GM23338 (cell line): Measurements from ENCODE around the gene KIF1A. TPM values are rescaled to one million over a fixed set of nuclear protein-coding genes. Genes with fewer than 3 reads are reported as not detected.

Source experiments
- ATAC-seq: fragments of 200-7000 bp; cut with Tn5 transposase; 3 replicates; pipeline ENCODE4 v1.9.1; 2020
- DNase-seq: peaks from one replicate; pipeline ENCODE4 v3.0.0-alpha.2; 2015; ENCODE audit warnings: low spot score
- H2AFZ ChIP-seq: fragments of 200-600 bp; sonication (generic); 2 replicates; pipeline ENCODE4 v1.8.0; 2016; ENCODE audit warnings: antibody characterized with exemption, mild to moderate bottlenecking, moderate library complexity
- H3F3A ChIP-seq: fragments of 200-600 bp; sonication (generic); replicated peaks from 2 replicates; pipeline ENCODE4 v1.8.0; 2017; ENCODE audit warnings: antibody characterized with exemption, mixed run types, low read depth
- H3K27ac ChIP-seq: fragments of 200-600 bp; sonication (generic); 2 replicates; pipeline ENCODE4 v1.6.1; 2016; ENCODE audit warnings: low read depth
- H3K27me3 ChIP-seq: fragments of 200-600 bp; sonication (generic); 2 replicates; pipeline ENCODE4 v1.8.0; 2016; ENCODE audit warnings: mild to moderate bottlenecking, mixed run types, moderate library complexity; ENCODE audit not compliant: insufficient read depth
- H3K36me3 ChIP-seq: fragments of 200-600 bp; sonication (generic); 2 replicates; pipeline ENCODE4 v1.8.0; 2016; ENCODE audit warnings: mild to moderate bottlenecking; ENCODE audit not compliant: insufficient read depth
- H3K4me1 ChIP-seq: fragments of 200-600 bp; sonication (generic); 2 replicates; pipeline ENCODE4 v1.8.0; 2016; ENCODE audit warnings: mild to moderate bottlenecking, moderate library complexity; ENCODE audit not compliant: insufficient read depth
- H3K4me2 ChIP-seq: fragments of 200-600 bp; sonication (generic); 2 replicates; pipeline ENCODE4 v1.7.1; 2017; ENCODE audit warnings: mixed run types
- H3K4me3 ChIP-seq: fragments of 200-600 bp; sonication (generic); 2 replicates; pipeline ENCODE4 v1.6.1; 2016; ENCODE audit warnings: mixed run types
- H3K79me2 ChIP-seq: fragments of 200-600 bp; sonication (generic); replicated peaks from 2 replicates; pipeline ENCODE4 v1.8.0; 2017; ENCODE audit warnings: mild to moderate bottlenecking; ENCODE audit not compliant: insufficient read depth
- H3K9me2 ChIP-seq: fragments of 200-600 bp; sonication (generic); 2 replicates; pipeline ENCODE4 v1.8.0; 2017; ENCODE audit not compliant: insufficient read depth
- H4K20me1 ChIP-seq: fragments of 200-600 bp; sonication (generic); replicated peaks from 2 replicates; pipeline ENCODE4 v1.8.0; 2017; ENCODE audit warnings: mild to moderate bottlenecking; ENCODE audit not compliant: insufficient read depth
- H3K27ac Mint-ChIP-seq: 2 replicates; pipeline ENCODE4 v1.8.0; 2020; ENCODE audit warnings: inconsistent platforms, mild to moderate bottlenecking, moderate library complexity, mixed read lengths
- H3K27me3 Mint-ChIP-seq: 3 replicates; pipeline ENCODE4 v1.8.0; 2022; ENCODE audit warnings: low read depth, mild to moderate bottlenecking, moderate library complexity, mixed read lengths, inconsistent platforms; ENCODE audit not compliant: insufficient read depth, poor library complexity
- H3K36me3 Mint-ChIP-seq: 3 replicates; pipeline ENCODE4 v1.8.0; 2021; ENCODE audit warnings: low read depth, mild to moderate bottlenecking, inconsistent platforms, moderate library complexity, mixed read lengths
- H3K4me1 Mint-ChIP-seq: 3 replicates; pipeline ENCODE4 v1.8.0; 2020; ENCODE audit warnings: mild to moderate bottlenecking, inconsistent platforms, mixed read lengths
- H3K4me3 Mint-ChIP-seq: 3 replicates; pipeline ENCODE4 v1.8.0; 2021; ENCODE audit warnings: moderate library complexity, mild to moderate bottlenecking, inconsistent platforms, mixed read lengths
- H3K9me3 Mint-ChIP-seq: 3 replicates; pipeline ENCODE4 v1.8.0; 2020; ENCODE audit warnings: moderate library complexity, mild to moderate bottlenecking, inconsistent platforms, mixed read lengths
- CREB1 ChIP-seq: fragments of 250-450 bp; sonication (Bioruptor Pico); IDR thresholded peaks from 2 replicates; pipeline ENCODE4 v1.5.0; 2020; ENCODE audit warnings: low read depth, mild to moderate bottlenecking, moderate library complexity
- CTCF ChIP-seq, 2 experiments: fragments of 200-600 bp in 1 of 2; sonication (generic) in 1 of 2; conservative IDR thresholded peaks; 2 replicates each; pipeline versions ENCODE4 v1.5.1 to v1.6.1; 2016 to 2017; ENCODE audit warnings: antibody characterized with exemption in 2 of 2, low read depth in 2 of 2, mild to moderate bottlenecking in 2 of 2, moderate library complexity in 1 of 2
- EZH2 ChIP-seq: fragments of 200-600 bp; sonication (generic); IDR thresholded peaks from one replicate; pipeline ENCODE4 v1.8.0; 2017; ENCODE audit warnings: antibody characterized with exemption, mild to moderate bottlenecking, low read depth; ENCODE audit not compliant: unreplicated experiment
- EZH2phosphoT487 ChIP-seq: fragments of 200-600 bp; sonication (generic); IDR thresholded peaks from one replicate; pipeline ENCODE4 v1.8.1; 2018; ENCODE audit warnings: antibody characterized with exemption; ENCODE audit not compliant: unreplicated experiment
- JUNB ChIP-seq: IDR thresholded peaks from one replicate; pipeline ENCODE4 v1.6.1; 2016; ENCODE audit warnings: antibody characterized with exemption; ENCODE audit not compliant: unreplicated experiment
- NANOG ChIP-seq: IDR thresholded peaks from 2 replicates; pipeline ENCODE4 v1.6.1; 2016; ENCODE audit warnings: antibody characterized with exemption, borderline replicate concordance
- POLR2AphosphoS5 ChIP-seq: IDR thresholded peaks from 2 replicates; pipeline ENCODE4 v1.6.1; 2016; ENCODE audit warnings: antibody characterized with exemption, low read depth
- STAT1 ChIP-seq: IDR thresholded peaks from one replicate; pipeline ENCODE4 v1.6.1; 2016; ENCODE audit warnings: antibody characterized with exemption; ENCODE audit not compliant: unreplicated experiment
- ZNF331 ChIP-seq: fragments of 250-450 bp; sonication (Bioruptor Pico); IDR thresholded peaks from 2 replicates; pipeline ENCODE4 v1.5.0; 2020; ENCODE audit warnings: low read depth, mild to moderate bottlenecking, moderate library complexity
- polyA plus RNA-seq: library from polyadenylated mRNA; unstranded; fragments of >200 nt; fragmentation: Nextera tagmentation; extraction: Ambion mirVana; gene quantifications from 2 replicates; pipeline ENCODE4 v1.2.1, GENCODE V29; 2016
- total RNA-seq: library from RNA; depleted of rRNA; stranded (reverse); fragments of >200 nt; shearing (Covaris generic); gene quantifications from 2 replicates; pipeline ENCODE4 v1.2.3, GENCODE V29; 2014
- TF ChIP-seq, protein P1 (sequence below): fragments of 250-450 bp; sonication (Bioruptor Pico); IDR thresholded peaks from 2 replicates; pipeline ENCODE4 v1.5.0; 2020; ENCODE audit warnings: mild to moderate bottlenecking, moderate library complexity

KIF1A gene
- total and polyA plus RNA-seq, 2 experiments from 2014 or later: 169 to 214 TPM

DNA sequence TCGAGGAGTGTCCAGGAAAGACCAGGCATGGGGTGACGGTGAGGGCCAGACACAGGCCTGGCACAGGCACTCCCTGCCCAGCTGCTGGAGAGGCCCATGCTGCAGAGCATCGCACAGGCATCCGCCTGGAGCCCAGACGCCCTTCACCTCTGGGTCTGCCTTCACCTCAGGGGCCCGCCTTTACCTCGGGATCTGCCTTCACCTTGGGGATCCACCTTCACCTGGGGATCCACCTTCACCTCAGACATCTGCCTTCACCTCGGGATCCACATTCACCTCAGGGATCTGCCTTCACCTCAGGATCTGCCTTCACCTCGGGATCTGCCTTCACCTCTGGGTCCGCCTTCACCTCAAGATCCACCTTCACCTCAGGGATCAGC, 7.7 kb downstream of the KIF1A start:
- Histone ChIP-seq H4K20me1 (peaks cover 61% of the 10 kb centered on the region), H3K4me3 (no peak overlapping the region), H3K4me1 (no peaks in the 10 kb centered on the region), H2AFZ (no peak overlapping the region), H3K9me2 (no peaks in the 10 kb centered on the region), H3K4me2 (no peak overlapping the region), H3K27ac (no peak overlapping the region), H3K27me3 (no peaks in the 10 kb centered on the region), H3K36me3 (no peaks in the 10 kb centered on the region; the same call in 1 of the 2 replicates), H3K79me2 (peaks cover 98% of the 10 kb centered on the region), H3F3A (no peaks in the 10 kb centered on the region)
- peaks cover 22% of the 10 kb centered on the region for H3K27me3 Mint-ChIP-seq
- no peak for DNase-seq
- peaks cover 34% of the 10 kb centered on the region for H3K4me1 Mint-ChIP-seq
- H3K9me3 Mint-ChIP-seq: peaks cover 13% of the 10 kb centered on the region
- H3K27ac Mint-ChIP-seq: no peak overlapping the region
- no peak for ATAC-seq
- TF ChIP-seq EZH2phosphoT487: no peak
- TF ChIP-seq EZH2: no peak
- TF ChIP-seq ZNF331 (CRISPR knock-in tag): no peak
- TF ChIP-seq JUNB: no peak
- TF ChIP-seq CREB1 (CRISPR knock-in tag): no peak
- H3K4me3 Mint-ChIP-seq: no peak overlapping the region
- H3K36me3 Mint-ChIP-seq: peaks cover 82% of the 10 kb centered on the region

GRCh38 chr2:240811346-240812300, 8.4 kb downstream of the KIF1A start:
- Mint-ChIP-seq H3K27ac (no peak overlapping the region), H3K36me3 (peaks cover 86% of the 10 kb centered on the region), H3K9me3 (peaks cover 13% of the 10 kb centered on the region), H3K4me1 (peaks cover 32% of the 10 kb centered on the region), H3K4me3 (no peak overlapping the region), H3K27me3 (peaks cover 22% of the 10 kb centered on the region)
- no peak overlapping the region for H3K4me3 ChIP-seq
- H3K36me3 ChIP-seq: no peaks in the 10 kb centered on the region; the same call in 1 of the 2 replicates
- DNase-seq: no peak
- H3K27ac ChIP-seq: no peak overlapping the region
- H3K4me1 ChIP-seq: no peaks in the 10 kb centered on the region
- no peak for ATAC-seq
- H2AFZ ChIP-seq: no peak overlapping the region
- H3K4me2 ChIP-seq: no peak overlapping the region
- peaks cover 98% of the 10 kb centered on the region for H3K79me2 ChIP-seq
- no peaks in the 10 kb centered on the region for H3F3A ChIP-seq
- H3K9me2 ChIP-seq: no peaks in the 10 kb centered on the region
- peaks cover 60% of the 10 kb centered on the region for H4K20me1 ChIP-seq
- H3K27me3 ChIP-seq: no peaks in the 10 kb centered on the region
- TF ChIP-seq STAT1: no peak
- TF ChIP-seq POLR2AphosphoS5: no peak
- TF ChIP-seq NANOG: no peak
- no peak for TF ChIP-seq CTCF (conservative IDR thresholded peaks at IDR 0.05; ENCODE audit: low read depth in 2 of 2)
- TF ChIP-seq EZH2: no peak
- TF ChIP-seq, protein P1, sequence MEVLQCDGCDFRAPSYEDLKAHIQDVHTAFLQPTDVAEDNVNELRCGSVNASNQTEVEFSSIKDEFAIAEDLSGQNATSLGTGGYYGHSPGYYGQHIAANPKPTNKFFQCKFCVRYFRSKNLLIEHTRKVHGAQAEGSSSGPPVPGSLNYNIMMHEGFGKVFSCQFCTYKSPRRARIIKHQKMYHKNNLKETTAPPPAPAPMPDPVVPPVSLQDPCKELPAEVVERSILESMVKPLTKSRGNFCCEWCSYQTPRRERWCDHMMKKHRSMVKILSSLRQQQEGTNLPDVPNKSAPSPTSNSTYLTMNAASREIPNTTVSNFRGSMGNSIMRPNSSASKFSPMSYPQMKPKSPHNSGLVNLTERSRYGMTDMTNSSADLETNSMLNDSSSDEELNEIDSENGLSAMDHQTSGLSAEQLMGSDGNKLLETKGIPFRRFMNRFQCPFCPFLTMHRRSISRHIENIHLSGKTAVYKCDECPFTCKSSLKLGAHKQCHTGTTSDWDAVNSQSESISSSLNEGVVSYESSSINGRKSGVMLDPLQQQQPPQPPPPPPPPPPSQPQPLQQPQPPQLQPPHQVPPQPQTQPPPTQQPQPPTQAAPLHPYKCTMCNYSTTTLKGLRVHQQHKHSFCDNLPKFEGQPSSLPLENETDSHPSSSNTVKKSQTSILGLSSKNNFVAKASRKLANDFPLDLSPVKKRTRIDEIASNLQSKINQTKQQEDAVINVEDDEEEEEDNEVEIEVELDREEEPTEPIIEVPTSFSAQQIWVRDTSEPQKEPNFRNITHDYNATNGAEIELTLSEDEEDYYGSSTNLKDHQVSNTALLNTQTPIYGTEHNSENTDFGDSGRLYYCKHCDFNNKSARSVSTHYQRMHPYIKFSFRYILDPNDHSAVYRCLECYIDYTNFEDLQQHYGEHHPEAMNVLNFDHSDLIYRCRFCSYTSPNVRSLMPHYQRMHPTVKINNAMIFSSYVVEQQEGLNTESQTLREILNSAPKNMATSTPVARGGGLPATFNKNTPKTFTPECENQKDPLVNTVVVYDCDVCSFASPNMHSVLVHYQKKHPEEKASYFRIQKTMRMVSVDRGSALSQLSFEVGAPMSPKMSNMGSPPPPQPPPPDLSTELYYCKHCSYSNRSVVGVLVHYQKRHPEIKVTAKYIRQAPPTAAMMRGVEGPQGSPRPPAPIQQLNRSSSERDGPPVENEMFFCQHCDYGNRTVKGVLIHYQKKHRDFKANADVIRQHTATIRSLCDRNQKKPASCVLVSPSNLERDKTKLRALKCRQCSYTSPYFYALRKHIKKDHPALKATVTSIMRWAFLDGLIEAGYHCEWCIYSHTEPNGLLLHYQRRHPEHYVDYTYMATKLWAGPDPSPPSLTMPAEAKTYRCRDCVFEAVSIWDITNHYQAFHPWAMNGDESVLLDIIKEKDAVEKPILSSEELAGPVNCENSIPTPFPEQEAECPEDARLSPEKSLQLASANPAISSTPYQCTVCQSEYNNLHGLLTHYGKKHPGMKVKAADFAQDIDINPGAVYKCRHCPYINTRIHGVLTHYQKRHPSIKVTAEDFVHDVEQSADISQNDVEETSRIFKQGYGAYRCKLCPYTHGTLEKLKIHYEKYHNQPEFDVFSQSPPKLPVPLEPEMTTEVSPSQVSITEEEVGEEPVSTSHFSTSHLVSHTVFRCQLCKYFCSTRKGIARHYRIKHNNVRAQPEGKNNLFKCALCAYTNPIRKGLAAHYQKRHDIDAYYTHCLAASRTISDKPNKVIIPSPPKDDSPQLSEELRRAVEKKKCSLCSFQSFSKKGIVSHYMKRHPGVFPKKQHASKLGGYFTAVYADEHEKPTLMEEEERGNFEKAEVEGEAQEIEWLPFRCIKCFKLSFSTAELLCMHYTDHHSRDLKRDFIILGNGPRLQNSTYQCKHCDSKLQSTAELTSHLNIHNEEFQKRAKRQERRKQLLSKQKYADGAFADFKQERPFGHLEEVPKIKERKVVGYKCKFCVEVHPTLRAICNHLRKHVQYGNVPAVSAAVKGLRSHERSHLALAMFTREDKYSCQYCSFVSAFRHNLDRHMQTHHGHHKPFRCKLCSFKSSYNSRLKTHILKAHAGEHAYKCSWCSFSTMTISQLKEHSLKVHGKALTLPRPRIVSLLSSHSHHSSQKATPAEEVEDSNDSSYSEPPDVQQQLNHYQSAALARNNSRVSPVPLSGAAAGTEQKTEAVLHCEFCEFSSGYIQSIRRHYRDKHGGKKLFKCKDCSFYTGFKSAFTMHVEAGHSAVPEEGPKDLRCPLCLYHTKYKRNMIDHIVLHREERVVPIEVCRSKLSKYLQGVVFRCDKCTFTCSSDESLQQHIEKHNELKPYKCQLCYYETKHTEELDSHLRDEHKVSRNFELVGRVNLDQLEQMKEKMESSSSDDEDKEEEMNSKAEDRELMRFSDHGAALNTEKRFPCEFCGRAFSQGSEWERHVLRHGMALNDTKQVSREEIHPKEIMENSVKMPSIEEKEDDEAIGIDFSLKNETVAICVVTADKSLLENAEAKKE (CRISPR knock-in tag): no peak
